OCI-LY7 (cell line): ENCODE data around the gene GRHL3. TPM values are rescaled to one million over a fixed set of nuclear protein-coding genes. Genes with fewer than 3 reads are reported as not detected.

Experiments
- BruUV-seq: library from RNA; stranded (reverse); fragments of 400-500 nt; replicated peaks from 2 replicates; lab custom pipeline; 2021; lab: Mats Ljungman, UMichigan
- CTCF ChIA-PET: fragments of 300-600 bp; sonication (Branson Sonifier 250); formaldehyde crosslinking; loops from one replicate; lab custom pipeline; 2022; ENCODE audit warnings: antibody characterized with exemption; ENCODE audit not compliant: unreplicated experiment; lab: Charles Lee
- POLR2A ChIA-PET: fragments of 300-600 bp; sonication (Branson Sonifier 250); formaldehyde crosslinking; loops from one replicate; lab custom pipeline; 2022; ENCODE audit warnings: antibody characterized with exemption; lab: Charles Lee
- DNase-seq: peaks from one replicate; pipeline ENCODE4 v3.0.0-alpha.2; 2015; ENCODE audit warnings: low spot score
- H2AFZ ChIP-seq: fragments of 200-600 bp; sonication (generic), shearing (Covaris generic); 2 replicates; pipeline ENCODE4 v1.6.1; 2014; ENCODE audit warnings: mild to moderate bottlenecking, antibody characterized with exemption, low read length, moderate library complexity
- H3K27ac ChIP-seq: fragments of 200-600 bp; sonication (generic); 2 replicates; pipeline ENCODE4 v1.5.1; 2014; ENCODE audit warnings: mixed run types, low read depth, mild to moderate bottlenecking, moderate library complexity, low read length, inconsistent platforms; ENCODE audit not compliant: poor library complexity, severe bottlenecking
- H3K36me3 ChIP-seq: fragments of 200-600 bp; sonication (generic); 2 replicates; pipeline ENCODE4 v1.6.1; 2014; ENCODE audit warnings: mild to moderate bottlenecking, antibody characterized with exemption, low read length, moderate library complexity, mixed read lengths; ENCODE audit not compliant: insufficient read depth
- H3K4me1 ChIP-seq: fragments of 200-600 bp; sonication (generic); 2 replicates; pipeline ENCODE4 v1.5.1; 2014; ENCODE audit warnings: mild to moderate bottlenecking, low read length; ENCODE audit not compliant: insufficient read depth, poor library complexity, severe bottlenecking
- H3K4me2 ChIP-seq: fragments of 200-600 bp; sonication (generic); 2 replicates; pipeline ENCODE4 v1.6.1; 2014; ENCODE audit warnings: mild to moderate bottlenecking, low read length
- H3K4me3 ChIP-seq: fragments of 200-600 bp; sonication (generic); 2 replicates; pipeline ENCODE4 v1.5.1; 2014; ENCODE audit warnings: mild to moderate bottlenecking, low read depth, low read length; ENCODE audit not compliant: poor library complexity, severe bottlenecking
- H3K79me2 ChIP-seq: fragments of 200-600 bp; sonication (generic); 2 replicates; pipeline ENCODE4 v1.6.1; 2016; ENCODE audit warnings: low read depth, mild to moderate bottlenecking, low read length, moderate library complexity, mixed read lengths; ENCODE audit not compliant: insufficient read depth
- H3K9me2 ChIP-seq: fragments of 200-600 bp; sonication (generic); 2 replicates; pipeline ENCODE4 v1.6.1; 2016; ENCODE audit warnings: mild to moderate bottlenecking, low read length, mixed read lengths; ENCODE audit not compliant: insufficient read depth
- H3K9me3 ChIP-seq: fragments of 200-600 bp; sonication (generic); 2 replicates; pipeline ENCODE4 v1.6.1; 2014; ENCODE audit warnings: mild to moderate bottlenecking, mixed run types, low read length, mixed read lengths
- H4K20me1 ChIP-seq: fragments of 200-600 bp; sonication (generic); 2 replicates; pipeline ENCODE4 v1.6.1; 2014; ENCODE audit warnings: mild to moderate bottlenecking, antibody characterized with exemption, low read length, moderate library complexity, mixed read lengths; ENCODE audit not compliant: insufficient read depth
- CTCF ChIP-seq: fragments of 200-600 bp; sonication (generic); conservative IDR thresholded peaks from 2 replicates; pipeline ENCODE4 v1.5.1; 2014; ENCODE audit warnings: mild to moderate bottlenecking, antibody characterized with exemption, low read length, moderate library complexity, mixed read lengths
- EZH2phosphoT487 ChIP-seq: fragments of 200-600 bp; sonication (generic); IDR thresholded peaks from 2 replicates; pipeline ENCODE4 v1.6.1; 2018; ENCODE audit warnings: low read depth, borderline replicate concordance, mild to moderate bottlenecking, mixed run types, antibody characterized with exemption, low read length, moderate library complexity, mixed read lengths
- intact Hi-C: fragments of 100-400 bp; cut with micrococcal nuclease; formaldehyde crosslinking; loops from one replicate; pipeline ENCODE4 v1.10.0; 2022; ENCODE audit not compliant: unreplicated experiment
- total RNA-seq, 2 experiments: library from RNA; depleted of rRNA in 1 of 2; stranded (reverse); fragments of >200 nt in 1 of 2; shearing (Covaris generic) in 1 of 2; gene quantifications; 2 replicates each; pipeline ENCODE4 v1.2.3, GENCODE V29; 2014 to 2022

Gene GRHL3
- total RNA-seq, 2 experiments from 2014 or later, result 0.09 to 0.65 TPM

- Histone ChIP-seq H3K4me2 (peak overlapping the region; percentile 29), H4K20me1 (no peaks in the 10 kb centered on the region), H2AFZ (no peak overlapping the region; the same call in 1 of the 2 replicates), H3K9me2 (no peaks in the 10 kb centered on the region), H3K79me2 (no peaks in the 10 kb centered on the region), H3K4me3 (no peak overlapping the region), H3K9me3 (no peaks in the 10 kb centered on the region), H3K4me1 (peaks cover 42% of the 10 kb centered on the region), H3K27ac (no peak overlapping the region), H3K36me3 (no peaks in the 10 kb centered on the region)
- CTCF ChIA-PET, result interaction anchor here (0.6 kb wide), 1 partner anchor 61 kb away, joined by 3 read pairs; no protein-coding TSS in a partner anchor
- no peak for TF ChIP-seq EZH2phosphoT487
- no peak for TF ChIP-seq CTCF
- intact Hi-C loops, result no loop called here
- no TSS peak for BruUV-seq
- POLR2A ChIA-PET, result interaction anchor here (0.6 to 0.7 kb wide), 4 partner anchors 31 to 1752 kb away, joined by 3 to 4 read pairs (median 4); no protein-coding TSS in a partner anchor
- DNase-seq, result no peak
These were observed 394 bp upstream of the GRHL3 start for GRCh38 chr1:24318615-24319311.

- Histone ChIP-seq H2AFZ (no peak overlapping the region), H3K9me3 (no peaks in the 10 kb centered on the region), H3K9me2 (no peaks in the 10 kb centered on the region), H3K4me3 (no peak overlapping the region), H3K79me2 (no peaks in the 10 kb centered on the region), H3K4me1 (peaks cover 42% of the 10 kb centered on the region), H3K27ac (no peak overlapping the region), H4K20me1 (no peaks in the 10 kb centered on the region), H3K4me2 (no peak overlapping the region), H3K36me3 (no peaks in the 10 kb centered on the region)
- TF ChIP-seq CTCF, result no peak
- no peak for TF ChIP-seq EZH2phosphoT487
- no peak for DNase-seq
- intact Hi-C loops, result loop anchor here (5.0 kb wide), 1 partner anchor 118 kb away; no protein-coding TSS in a partner anchor
- ChIA-PET CTCF (no interaction called here), POLR2A (interaction anchor here (0.7 kb wide), 1 partner anchor 785 kb away, joined by 3 read pairs; no protein-coding TSS in a partner anchor)
- no TSS peak for BruUV-seq
These were observed 805 bp downstream of the GRHL3 start for GRCh38 chr1:24319962-24320361.

GRCh38 chr1:24321126-24321525, 2.0 kb downstream of the GRHL3 start:
- Histone ChIP-seq H3K36me3 (no peaks in the 10 kb centered on the region), H4K20me1 (no peaks in the 10 kb centered on the region), H3K4me1 (peaks cover 42% of the 10 kb centered on the region), H3K27ac (no peak overlapping the region), H3K79me2 (no peaks in the 10 kb centered on the region), H3K4me2 (peak overlapping the region; percentile 85), H2AFZ (peak overlapping the region; percentile 79), H3K9me3 (no peaks in the 10 kb centered on the region), H3K4me3 (peak overlapping the region; percentile 67), H3K9me2 (no peaks in the 10 kb centered on the region)
- intact Hi-C loops, result loop anchor here (5.0 kb wide), 1 partner anchor 119 kb away; no protein-coding TSS in a partner anchor
- ChIA-PET POLR2A (no interaction called here), CTCF (interaction anchor here (0.6 kb wide), 1 partner anchor 334 kb away, joined by 3 read pairs; no protein-coding TSS in a partner anchor)
- no TSS peak for BruUV-seq
- no peak for DNase-seq
- no peak for TF ChIP-seq EZH2phosphoT487
- peak; percentile 45; the same call in 1 of the 2 replicates for TF ChIP-seq CTCF
